HG03469 (cell line): ENCODE results near the gene TSGA10.
"Not testable (repeated sequence)": the region's sequence is repeated elsewhere in the genome, so short reads cannot be mapped to it uniquely, and the experiment has no call there.

Experiments used
- ATAC-seq: cut with Tn5 transposase; IDR thresholded peaks from one replicate; pipeline ENCODE4 v1.9.1; 2021; ENCODE audit warnings: mild to moderate bottlenecking, moderate library complexity, moderate number of reproducible peaks; ENCODE audit not compliant: unreplicated experiment

The TSGA10 gene

GRCh38 chr2:99081891-99082290 lies 72.9 kb downstream of the TSGA10 start:
- ATAC-seq, result no peak

- ATAC-seq, result no peak
Measured at GRCh38 chr2:99079226-99079625, 75.5 kb downstream of the TSGA10 start.

GRCh38 chr2:99072551-99072950 lies 82.2 kb downstream of the TSGA10 start:
- ATAC-seq, result no peak

GRCh38 chr2:99067871-99068625 lies 86.7 kb downstream of the TSGA10 start:
- no peak for ATAC-seq

GRCh38 chr2:99066075-99066958 lies 88.4 kb downstream of the TSGA10 start:
- peak; percentile 80 for ATAC-seq

- ATAC-seq, result not testable (repeated sequence)
Measured at GRCh38 chr2:99049187-99049586, 105.6 kb downstream of the TSGA10 start.

- not testable (repeated sequence) for ATAC-seq
Measured at GRCh38 chr2:99040736-99041300, 113.9 kb downstream of the TSGA10 start.

- ATAC-seq, result no peak
Measured at GRCh38 chr2:99035920-99036319, 118.8 kb downstream of the TSGA10 start.

GRCh38 chr2:99032786-99033185 lies 122.0 kb downstream of the TSGA10 start:
- ATAC-seq, result no peak

GRCh38 chr2:99032001-99032400 lies 122.7 kb downstream of the TSGA10 start:
- ATAC-seq, result no peak

GRCh38 chr2:99031481-99031880 lies 123.3 kb downstream of the TSGA10 start:
- ATAC-seq, result no peak

GRCh38 chr2:99028558-99028957 lies 126.2 kb downstream of the TSGA10 start:
- ATAC-seq, result no peak

GRCh38 chr2:99027856-99028255 lies 126.9 kb downstream of the TSGA10 start:
- ATAC-seq, result no peak

- no peak for ATAC-seq
Measured at GRCh38 chr2:99000708-99001107, 154.0 kb downstream of the TSGA10 start.

GRCh38 chr2:98988695-98989094 lies 166.0 kb downstream of the TSGA10 start:
- ATAC-seq, result not testable (repeated sequence)

GRCh38 chr2:98985905-98986666 lies 168.7 kb downstream of the TSGA10 start:
- ATAC-seq, result no peak

GRCh38 chr2:98975611-98976010 lies 179.1 kb downstream of the TSGA10 start:
- no peak for ATAC-seq

GRCh38 chr2:98972582-98973167 lies 182.1 kb downstream of the TSGA10 start:
- no peak for ATAC-seq

GRCh38 chr2:98959810-98960507 lies 194.8 kb downstream of the TSGA10 start:
- no peak for ATAC-seq

- no peak for ATAC-seq
Measured at GRCh38 chr2:98952966-98953365, 201.8 kb downstream of the TSGA10 start.
